Suprapubic skin (tissue), 4 donors: ENCODE measurements around the gene GTF3C2.

Experiments used
- CTCF ChIP-seq, 2 donors: fragments of 200-600 bp in 1 of 2; fragments of 450-650 bp in 1 of 2; sonication (generic) in 1 of 2; IDR thresholded peaks; one replicate each; pipeline ENCODE4 v1.5.1; 2016 to 2019; ENCODE audit warnings: antibody characterized with exemption in 2 of 2, mild to moderate bottlenecking in 1 of 2, moderate library complexity in 1 of 2
- POLR2A ChIP-seq, 2 donors: fragments of 450-650 bp; IDR thresholded peaks; one replicate each; pipeline ENCODE4 v1.6.1; 2017; ENCODE audit warnings: antibody characterized with exemption in 2 of 2, mild to moderate bottlenecking in 2 of 2, moderate library complexity in 2 of 2
- POLR2AphosphoS5 ChIP-seq, 3 donors: sonication (generic); formaldehyde crosslinking; IDR thresholded peaks; one replicate each; pipeline ENCODE4 v1.6.1; 2017; ENCODE audit warnings: antibody characterized with exemption in 3 of 3

- TF ChIP-seq CTCF (IDR thresholded peaks at IDR 0.05), result peak; percentile 73 to 83
- no peak for TF ChIP-seq POLR2A (IDR thresholded peaks at IDR 0.05)
- TF ChIP-seq POLR2AphosphoS5 (IDR thresholded peaks at IDR 0.05), result no peak
Measured at GRCh38 chr2:27303093-27304025, 53.2 kb downstream of the GTF3C2 start.
